ENCODE measurements around the gene DESI1. TPM values are rescaled to one million over a fixed set of nuclear protein-coding genes. Genes with fewer than 3 reads are reported as not detected.
A peak's percentile ranks its signal among the peaks of the same experiment; 100 is the strongest.
"Not testable (repeated sequence)": the region's sequence is repeated elsewhere in the genome, so short reads cannot be mapped to it uniquely, and the experiment has no call there.

The DESI1 gene
- total and polyA plus RNA-seq, 12 donors = 22.7 to 73.1 (median 36.0) TPM

- H3K36me3 ChIP-seq = no peaks in the 10 kb centered on the region
- ATAC-seq (peak; percentile 3 to 40 (median 20)), DNase-seq (no peak)
- H3K9me3 ChIP-seq = no peaks in the 10 kb centered on the region
- H3K4me3 ChIP-seq = peak overlapping the region; percentile 18 to 66 (median 50)
- intact Hi-C loops (cut with DNase I) = no loop called here
- peaks cover 0 to 20% (median 0%) of the 10 kb centered on the region in 7 donors for H3K27me3 ChIP-seq
- TF ChIP-seq CTCF (IDR thresholded peaks at IDR 0.05) = no peak
- peak overlapping the region; percentile 65 to 99 (median 88) for H3K27ac ChIP-seq
- H3K4me1 ChIP-seq = peaks cover 10 to 72% (median 38%) of the 10 kb centered on the region in 9 donors
- WGBS, 2 donors = 27 to 36% methylated on average over 10 of the region's 10 CpGs
Observed at GRCh38 chr22:41561335-41561734, 59.5 kb downstream of the DESI1 start.

GRCh38 chr22:41560095-41560471 is 60.8 kb downstream of the DESI1 start:
- peak overlapping the region in 9 of 10 donors; percentile 46 to 66 (median 52) for H3K4me3 ChIP-seq
- peak in 1 of 8 donors; percentile 4 for ATAC-seq
- no peaks in the 10 kb centered on the region for H3K36me3 ChIP-seq
- intact Hi-C loops (cut with DNase I) = no loop called here
- 43 to 44% methylated on average over 6 of the region's 6 CpGs for WGBS, 2 donors
- H3K27ac ChIP-seq = peak overlapping the region; percentile 65 to 99 (median 88)
- no peak for DNase-seq
- no peak for TF ChIP-seq CTCF (IDR thresholded peaks at IDR 0.05)
- H3K4me1 ChIP-seq = peaks cover 10 to 70% (median 39%) of the 10 kb centered on the region in 9 donors
- no peaks in the 10 kb centered on the region for H3K9me3 ChIP-seq
- peaks cover 0 to 20% (median 0%) of the 10 kb centered on the region in 7 donors for H3K27me3 ChIP-seq

- H3K9me3 ChIP-seq, DNase-seq, H3K36me3 ChIP-seq, ATAC-seq, H3K4me3 ChIP-seq: not testable (repeated sequence)
- H3K27me3 ChIP-seq = peaks cover 0 to 20% (median 0%) of the 10 kb centered on the region in 7 donors
- peak overlapping the region in 5 of 10 donors; percentile 58 to 80 (median 73) for H3K27ac ChIP-seq
- intact Hi-C loops (cut with DNase I) = loop anchor here in 1 of 10 donors (5.0 kb wide), 1 partner anchor 1981 kb away; no protein-coding TSS in a partner anchor
- WGBS, 2 donors = 91 to 95% methylated on average over 13 of the region's 13 CpGs
- H3K4me1 ChIP-seq = peaks cover 9 to 53% (median 34%) of the 10 kb centered on the region in 9 donors
Observed at GRCh38 chr22:41558241-41558630, 62.6 kb downstream of the DESI1 start.

- TF ChIP-seq CTCF (IDR thresholded peaks at IDR 0.05) = no peak
- DNase-seq (peak; percentile 70 to 75), ATAC-seq (peak; percentile 33 to 67 (median 52))
- H3K4me1 ChIP-seq = peaks cover 7 to 47% (median 28%) of the 10 kb centered on the region in 9 donors
- peaks cover 0 to 20% (median 0%) of the 10 kb centered on the region in 7 donors for H3K27me3 ChIP-seq
- 29 to 33% methylated on average over 19 of the region's 19 CpGs for WGBS, 2 donors
- H3K4me3 ChIP-seq = peak overlapping the region in 2 of 10 donors; percentile 8 to 13
- H3K9me3 ChIP-seq = no peaks in the 10 kb centered on the region
- intact Hi-C loops (cut with DNase I) = loop anchor here in 1 of 10 donors (5.0 kb wide), 1 partner anchor 1980 kb away; no protein-coding TSS in a partner anchor
- H3K36me3 ChIP-seq = no peaks in the 10 kb centered on the region
- H3K27ac ChIP-seq = peak overlapping the region in 9 of 10 donors; percentile 47 to 80 (median 73)
Observed at GRCh38 chr22:41557401-41558240, 63.2 kb downstream of the DESI1 start.
